ENCODE measurements around the gene PPP6R3.
"Not testable (repeated sequence)": the region's sequence is repeated elsewhere in the genome, so short reads cannot be mapped to it uniquely, and the experiment has no call there.

Gene PPP6R3

DNA sequence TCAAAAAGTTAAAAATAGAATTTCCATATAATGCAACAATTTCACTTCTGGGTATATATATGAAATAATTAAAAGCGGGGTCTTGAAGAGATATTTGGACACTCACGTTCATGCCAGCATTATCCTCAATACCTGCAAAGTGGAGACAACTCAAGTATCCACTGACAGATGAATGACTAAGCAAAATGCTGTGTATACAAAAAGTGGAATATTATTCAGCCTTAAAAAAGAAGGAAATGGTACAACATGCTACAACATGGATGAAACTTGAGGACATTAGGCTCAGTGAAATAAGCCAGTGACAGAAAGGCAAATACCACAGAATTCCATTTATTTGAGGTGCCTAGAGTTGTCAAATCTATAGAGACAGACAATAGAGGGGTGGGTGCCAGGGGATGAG, 161.3 kb downstream of the PPP6R3 start:
- no peak for DNase-seq

DNA sequence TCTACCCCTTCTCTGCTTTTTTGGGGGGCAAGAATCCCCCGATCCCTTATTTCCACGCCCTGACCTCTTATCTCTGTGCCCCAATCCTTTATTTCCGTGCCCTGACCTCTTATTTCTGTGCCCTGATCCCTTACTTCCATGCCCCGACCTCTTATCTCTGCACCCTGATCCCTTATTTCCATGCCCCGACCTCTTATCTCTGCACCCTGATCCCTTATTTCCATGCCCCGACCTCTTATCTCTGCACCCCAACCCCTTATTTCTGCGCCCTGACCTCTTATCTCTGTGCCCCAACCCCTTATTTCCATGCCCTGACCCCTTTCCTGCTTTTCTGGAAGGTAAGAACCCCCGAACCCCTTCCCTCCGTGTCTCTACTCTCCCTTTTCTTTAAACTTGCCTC, 163.2 kb downstream of the PPP6R3 start:
- not testable (repeated sequence) for DNase-seq

DNA sequence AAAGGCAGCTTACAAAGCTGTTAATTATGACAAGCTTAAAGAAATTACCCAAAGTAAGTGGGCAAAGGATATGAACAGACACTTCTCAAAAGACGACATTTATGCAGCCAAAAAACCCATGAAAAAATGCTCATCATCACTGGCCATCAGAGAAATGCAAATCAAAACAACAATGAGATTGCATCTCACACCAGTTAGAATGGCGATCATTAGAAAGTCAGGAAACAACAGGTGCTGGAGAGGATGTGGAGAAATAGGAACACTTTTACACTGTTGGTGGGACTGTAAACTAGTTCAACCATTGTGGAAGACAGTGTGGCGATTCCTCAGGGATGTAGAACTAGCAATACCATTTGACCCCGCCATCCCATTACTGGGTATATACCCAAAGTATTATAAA, 164.5 kb downstream of the PPP6R3 start:
- DNase-seq = not testable (repeated sequence)

DNA sequence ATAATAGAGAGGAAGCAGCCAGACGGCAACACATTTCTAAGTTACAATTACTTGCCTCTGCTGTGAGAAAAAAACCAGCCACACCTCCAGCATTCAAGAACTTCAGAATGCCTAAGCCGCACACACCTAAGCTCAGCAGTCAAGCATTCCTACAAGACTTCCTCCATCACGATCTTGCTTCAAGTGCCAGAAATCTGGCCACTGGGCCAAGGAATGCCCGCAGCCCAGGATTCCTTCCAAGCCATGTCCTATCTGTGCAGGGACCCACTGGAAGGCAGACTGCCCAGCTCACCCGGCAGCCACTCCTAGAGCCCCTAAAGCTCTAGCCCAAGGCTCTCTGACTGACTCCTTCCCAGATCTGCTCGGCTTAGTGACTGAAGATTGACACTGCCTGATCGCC, 165.7 kb downstream of the PPP6R3 start:
- DNase-seq = not testable (repeated sequence)

DNA sequence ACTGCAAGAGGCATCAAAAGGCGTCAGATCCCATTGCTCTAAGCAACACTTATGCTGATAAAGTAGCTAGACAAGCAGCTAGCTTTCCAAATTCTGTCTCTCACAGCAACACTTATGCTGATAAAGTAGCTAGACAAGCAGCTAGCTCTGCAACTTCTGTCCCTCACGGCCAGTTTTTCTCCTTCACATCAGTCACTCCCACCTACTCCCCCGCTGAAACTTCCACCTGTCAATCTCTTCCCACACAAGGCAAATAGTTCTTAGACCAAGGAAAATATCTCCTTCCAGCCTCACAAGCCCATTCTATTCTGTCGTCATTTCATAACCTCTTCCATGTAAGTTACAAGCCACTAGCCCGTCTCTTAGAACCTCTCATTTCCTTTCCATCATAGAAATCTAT, 168.3 kb downstream of the PPP6R3 start:
- not testable (repeated sequence) for DNase-seq

DNA sequence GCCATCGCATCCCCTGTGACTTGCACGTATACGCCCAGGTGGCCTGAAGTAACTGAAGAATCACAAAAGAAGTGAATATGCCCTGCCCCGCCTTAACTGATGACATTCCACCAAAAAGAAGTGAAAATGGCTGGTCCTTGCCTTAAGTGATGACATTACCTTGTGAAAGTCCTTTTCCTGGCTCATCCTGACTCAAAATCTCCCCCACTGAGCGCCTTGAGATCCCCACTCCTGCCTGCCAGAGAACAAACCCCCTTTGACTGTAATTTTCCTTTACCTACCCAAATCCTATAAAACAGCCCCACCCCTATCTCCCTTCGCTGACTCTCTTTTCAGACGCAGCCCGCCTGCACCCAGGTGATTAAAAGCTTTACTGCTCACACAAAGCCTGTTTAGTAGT, 171.8 kb downstream of the PPP6R3 start:
- not testable (repeated sequence) for DNase-seq

DNA sequence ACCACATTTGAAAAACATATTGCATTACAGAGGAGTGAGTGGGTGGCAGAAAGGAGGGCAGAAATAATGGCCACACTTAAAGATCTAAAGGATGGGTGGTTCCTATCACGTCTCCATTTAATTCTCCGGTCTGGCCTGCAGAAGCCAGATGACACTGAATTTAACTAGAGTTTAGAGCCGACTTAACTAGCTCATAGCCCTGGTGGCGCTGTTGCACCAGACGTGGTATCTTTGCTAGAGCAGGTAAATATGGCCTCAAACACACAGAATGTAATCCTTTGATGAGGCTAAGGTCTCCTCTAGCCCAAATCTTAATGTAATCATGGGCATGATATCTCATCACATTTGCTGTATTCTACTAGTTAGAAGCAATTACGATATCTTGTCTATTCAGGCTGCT, 172.2 kb downstream of the PPP6R3 start:
- DNase-seq = peak; percentile 52 to 68 (median 54)

DNA sequence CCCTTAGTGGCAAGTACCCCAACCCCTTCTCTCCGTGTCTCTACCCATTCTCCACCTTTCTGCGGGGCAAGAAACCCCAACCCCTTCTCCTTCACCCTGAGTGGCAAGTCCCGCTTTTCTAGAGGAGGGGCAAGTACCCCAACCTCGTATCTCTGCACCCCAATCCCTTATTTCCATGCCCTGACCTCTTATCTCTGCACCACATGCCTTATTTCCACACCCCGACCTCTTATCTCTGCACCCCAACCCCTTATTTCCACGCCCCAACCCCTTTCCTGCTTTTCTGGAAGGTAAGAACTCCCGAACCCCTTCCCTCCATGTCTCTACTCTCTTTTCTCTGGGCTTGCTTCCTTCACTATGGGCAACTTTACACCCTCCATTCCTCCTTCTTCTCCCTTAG, 174.1 kb downstream of the PPP6R3 start:
- not testable (repeated sequence) for DNase-seq

DNA sequence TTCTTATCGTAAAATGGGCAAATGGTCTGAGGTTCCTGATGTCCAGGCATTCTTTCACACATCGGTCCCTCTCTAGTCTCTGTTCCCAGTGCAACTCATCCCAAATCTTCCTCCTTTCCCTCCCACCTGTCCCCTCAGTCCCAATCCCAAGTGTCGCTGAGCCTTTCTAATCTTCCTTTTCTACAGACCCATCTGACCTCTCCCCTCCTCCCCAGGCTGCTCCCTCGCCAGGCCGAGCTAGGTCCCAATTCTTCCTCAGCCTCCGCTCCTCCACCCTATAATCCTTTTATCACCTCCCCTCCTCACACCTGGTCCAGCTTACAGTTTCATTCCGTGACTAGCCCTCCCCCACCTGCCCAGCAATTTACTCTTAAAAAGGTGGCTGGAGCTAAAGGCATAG, 174.6 kb downstream of the PPP6R3 start:
- DNase-seq = not testable (repeated sequence)

DNA sequence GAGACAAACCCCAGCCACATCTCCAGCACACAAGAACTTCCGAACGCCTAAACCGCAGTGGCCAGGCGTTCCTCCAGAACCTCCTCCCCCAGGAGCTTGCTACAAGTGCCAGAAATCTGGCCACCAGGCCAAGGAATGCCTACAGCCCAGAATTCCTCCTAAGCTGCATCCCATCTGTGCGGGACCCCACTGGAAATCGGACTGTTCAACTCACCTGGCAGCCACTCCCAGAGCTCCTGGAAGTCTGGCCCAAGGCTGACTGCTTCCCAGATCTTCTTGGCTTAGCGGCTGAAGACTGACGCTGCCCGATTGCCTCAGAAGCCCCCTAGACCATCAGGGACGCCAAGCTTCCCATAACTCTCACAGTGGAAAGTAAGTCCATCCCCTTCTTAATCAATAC, 175.3 kb downstream of the PPP6R3 start:
- DNase-seq = not testable (repeated sequence)

DNA sequence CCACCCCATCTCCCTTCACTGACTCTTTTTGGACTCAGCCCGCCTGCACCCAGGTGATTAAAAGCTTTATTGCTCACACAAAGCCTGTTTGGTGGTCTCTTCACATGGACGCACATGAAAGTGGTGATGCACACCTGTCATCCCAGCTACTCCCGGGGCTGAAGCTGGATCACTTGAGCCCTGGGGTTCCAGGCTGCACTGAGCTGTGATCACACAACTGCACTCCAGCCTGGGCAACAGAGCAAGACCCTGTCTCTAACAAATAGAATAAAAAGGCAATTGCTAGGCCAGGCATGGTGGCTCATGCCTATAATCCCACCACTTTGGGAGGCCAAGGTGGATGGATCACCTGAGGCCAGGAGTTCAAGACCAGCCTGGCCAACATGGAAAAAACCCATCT, 178.8 kb downstream of the PPP6R3 start:
- DNase-seq = not testable (repeated sequence)

DNA sequence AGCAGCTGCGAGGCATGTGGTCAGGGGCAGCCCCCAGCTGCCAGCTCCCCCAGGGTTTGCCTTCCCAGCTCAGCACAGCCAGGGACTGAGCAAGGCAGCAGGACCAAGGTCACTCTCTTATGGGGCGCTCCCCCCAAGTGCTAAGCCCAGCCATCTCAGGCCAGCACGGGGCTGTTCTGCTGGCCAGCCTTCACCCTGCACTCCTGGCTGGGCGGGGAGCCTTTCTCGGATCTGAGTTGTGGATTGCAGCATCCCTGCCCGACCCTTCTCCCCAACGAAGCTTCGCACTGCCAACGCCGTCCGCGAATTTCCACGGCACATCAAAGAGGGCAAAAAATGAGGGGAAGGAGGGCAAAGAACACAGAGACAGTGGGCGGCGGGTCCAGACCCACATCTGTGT, 181.3 kb downstream of the PPP6R3 start:
- no peak for DNase-seq

DNA sequence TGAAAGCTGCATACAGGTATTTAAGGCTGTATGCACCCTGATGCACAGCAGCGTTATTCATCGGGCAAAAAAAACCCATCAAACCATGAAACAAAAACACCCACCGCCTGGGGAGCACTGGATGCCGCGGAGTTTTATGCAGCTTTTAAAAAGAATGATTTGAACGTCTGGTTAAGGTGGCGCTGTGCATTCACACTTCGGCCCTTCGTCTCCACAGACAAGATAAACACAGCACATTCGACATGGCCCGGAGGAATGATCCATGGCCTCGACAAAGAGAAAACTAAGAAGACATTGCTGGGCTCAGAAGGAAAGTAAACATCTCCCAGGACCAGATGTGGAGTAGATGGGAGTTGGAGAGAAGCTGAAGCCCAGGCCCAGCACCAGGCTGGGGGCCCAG, 183.0 kb downstream of the PPP6R3 start:
- DNase-seq = no peak

DNA sequence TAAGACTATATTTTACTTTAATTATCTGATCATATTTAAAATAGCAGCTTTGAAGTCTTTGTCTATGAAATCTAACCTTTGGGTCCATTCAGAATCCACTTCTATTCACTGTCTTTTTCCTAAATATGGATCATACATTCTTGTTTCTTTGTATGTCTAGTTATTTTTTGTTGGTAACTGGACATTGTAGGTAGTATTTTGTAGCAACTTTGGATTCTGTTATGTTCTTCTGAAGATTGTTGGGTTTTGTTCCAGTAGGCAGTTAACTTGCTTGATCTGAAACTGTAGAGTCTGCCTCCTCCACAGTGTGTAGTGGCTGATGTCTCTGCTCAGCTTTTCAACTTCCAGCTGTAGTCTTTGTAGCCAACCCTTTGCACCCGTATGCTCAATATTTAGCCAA, 186.3 kb downstream of the PPP6R3 start:
- no peak for DNase-seq

DNA sequence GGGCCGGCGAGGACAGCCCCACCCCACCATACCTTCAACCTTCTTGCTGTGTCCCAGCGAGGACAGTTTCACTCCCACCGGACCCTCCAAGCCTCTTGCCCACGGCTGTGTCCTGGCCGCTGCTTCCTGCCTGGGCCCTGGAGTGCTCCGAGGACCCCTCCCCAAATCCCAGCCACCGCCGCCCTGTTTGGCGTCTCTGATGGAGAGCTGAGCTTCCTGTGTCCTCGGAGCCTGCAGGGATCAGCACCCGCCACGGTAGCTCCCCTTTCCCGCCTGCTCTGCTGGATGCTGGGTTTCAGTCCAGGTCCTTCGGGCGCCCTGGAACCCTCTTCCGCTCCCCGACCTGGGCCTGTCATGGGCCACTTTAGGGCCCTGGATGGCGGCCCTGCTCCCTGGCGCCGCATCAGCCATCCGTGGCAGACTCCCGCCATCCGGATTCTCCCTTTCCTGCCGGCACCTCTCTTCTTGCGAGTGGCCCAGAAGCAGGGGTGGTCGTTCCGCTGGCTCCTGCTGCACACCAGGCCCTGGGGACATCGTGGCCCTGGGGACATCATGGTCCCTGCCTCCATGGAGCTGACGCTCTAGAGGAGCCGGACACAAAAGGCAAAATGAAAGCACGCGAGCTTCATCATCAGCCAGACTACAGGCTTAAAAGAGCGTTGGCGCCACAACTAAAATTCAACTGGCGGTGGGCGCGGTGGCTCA, 189.5 kb downstream of the PPP6R3 start:
- no peak for DNase-seq

DNA sequence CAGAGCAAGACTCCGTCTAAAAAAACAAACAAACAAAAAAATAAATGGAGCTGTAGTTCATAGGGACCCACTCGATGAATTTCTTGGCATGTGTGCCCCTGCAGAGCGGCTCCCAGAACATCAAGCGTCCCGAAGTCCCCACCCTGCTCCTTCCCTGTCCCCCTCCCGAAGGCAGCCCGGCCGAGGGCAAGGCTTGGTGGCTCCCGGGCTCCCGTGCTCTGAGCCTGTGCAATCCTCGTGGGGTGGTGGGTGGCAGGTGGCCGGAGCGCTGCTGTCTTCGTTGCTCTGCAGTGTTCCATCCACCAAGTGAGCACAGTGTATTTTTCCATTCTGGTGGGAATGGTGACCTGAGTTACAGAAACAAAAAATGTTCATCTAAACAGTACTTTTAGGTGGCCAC, 190.2 kb downstream of the PPP6R3 start:
- no peak for DNase-seq

DNA sequence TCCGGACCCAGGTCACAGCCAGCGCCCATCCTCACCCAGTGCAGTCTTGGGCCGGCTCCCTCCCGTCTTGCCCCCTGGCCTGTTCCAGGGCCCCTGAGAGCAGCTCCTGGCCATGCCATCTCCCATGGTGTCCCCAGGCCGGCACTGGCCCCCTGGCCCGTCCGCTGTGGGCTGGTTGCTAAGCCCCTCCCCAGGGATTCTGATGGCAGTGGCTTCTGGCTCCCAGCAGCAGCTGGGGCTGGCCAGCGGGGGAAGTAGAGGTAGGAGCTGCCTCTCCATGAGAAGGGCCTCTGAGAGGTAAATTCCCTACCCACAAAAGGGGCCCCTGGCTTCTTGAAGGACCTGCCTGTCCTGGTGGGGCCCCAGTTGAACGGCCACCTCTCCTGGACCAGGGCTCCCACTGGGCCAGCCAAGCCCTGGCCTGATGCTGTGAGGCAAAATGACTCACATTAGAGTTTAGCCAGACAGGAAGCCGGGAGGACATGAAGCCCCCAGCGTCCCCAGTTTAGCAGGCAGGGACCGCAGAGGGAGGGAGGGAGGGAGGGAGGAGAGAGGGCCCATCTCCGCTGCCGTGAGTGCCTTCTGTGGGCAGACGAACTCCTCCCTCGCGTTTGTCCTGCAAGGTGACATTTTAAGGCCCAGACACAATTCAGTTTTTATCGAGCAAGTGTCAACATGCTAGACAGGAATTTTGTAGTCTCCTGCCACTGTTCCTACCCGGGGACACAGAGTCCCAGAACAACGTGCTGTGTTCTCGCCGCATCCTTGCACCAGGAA, 190.8 kb downstream of the PPP6R3 start:
- no peak for DNase-seq

DNA sequence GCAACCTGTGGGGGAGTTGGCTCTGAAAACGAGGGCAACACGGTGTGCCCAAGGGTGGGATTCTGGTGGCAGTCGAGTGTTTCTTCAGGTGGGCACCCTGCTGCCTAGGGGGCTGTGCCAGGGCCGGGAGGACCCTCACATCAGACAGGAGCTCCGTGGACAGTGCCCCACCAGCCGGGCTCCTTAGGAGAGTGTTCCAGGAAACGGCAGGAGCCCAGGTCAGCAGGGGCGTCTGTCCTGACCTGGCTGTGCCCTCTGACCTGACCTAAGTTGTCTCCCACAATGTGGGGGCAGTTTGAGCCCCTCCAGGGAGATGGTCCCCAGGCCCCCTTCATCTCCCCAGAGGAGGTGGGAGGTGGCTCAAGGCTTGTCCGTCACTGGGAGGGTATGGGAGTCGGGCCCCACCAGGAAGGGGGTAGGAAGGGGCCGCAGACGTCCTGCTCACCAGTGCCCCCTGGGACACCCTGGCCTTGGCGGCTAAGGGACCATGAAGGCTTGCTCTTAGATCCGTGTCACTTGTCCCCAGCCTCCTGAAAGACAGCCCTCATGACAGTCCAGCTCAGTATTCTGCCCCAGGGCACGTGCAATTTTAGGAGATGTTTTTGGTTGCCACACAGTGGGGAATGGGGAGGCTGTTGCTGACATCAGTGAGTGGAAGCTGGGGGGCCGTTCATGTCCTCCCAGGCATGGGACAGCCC, 191.6 kb downstream of the PPP6R3 start:
- DNase-seq = no peak

DNA sequence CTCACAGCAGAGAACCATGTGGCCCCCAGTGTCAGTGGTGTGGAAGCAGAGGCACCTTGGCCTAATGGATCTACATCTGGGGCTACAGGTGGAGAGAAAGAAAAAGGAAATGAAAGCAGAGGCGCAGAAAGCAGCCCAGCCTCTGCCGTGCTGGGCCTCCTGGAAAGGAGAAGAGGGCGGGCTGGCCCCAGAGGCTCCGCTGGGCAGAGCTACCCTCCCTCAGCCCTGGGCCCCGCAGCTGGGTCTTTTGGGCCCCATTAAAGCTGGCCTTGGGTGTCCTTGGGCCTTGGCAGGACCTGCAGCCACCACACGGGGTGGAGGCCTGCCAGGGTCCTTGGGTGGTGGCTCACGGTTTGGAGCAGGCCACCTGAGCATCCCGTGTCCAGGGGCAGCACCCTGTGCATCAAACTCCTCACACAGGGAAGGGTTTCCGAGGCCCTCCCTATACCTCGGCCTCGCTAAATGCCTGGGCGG, 192.2 kb downstream of the PPP6R3 start:
- DNase-seq = no peak

DNA sequence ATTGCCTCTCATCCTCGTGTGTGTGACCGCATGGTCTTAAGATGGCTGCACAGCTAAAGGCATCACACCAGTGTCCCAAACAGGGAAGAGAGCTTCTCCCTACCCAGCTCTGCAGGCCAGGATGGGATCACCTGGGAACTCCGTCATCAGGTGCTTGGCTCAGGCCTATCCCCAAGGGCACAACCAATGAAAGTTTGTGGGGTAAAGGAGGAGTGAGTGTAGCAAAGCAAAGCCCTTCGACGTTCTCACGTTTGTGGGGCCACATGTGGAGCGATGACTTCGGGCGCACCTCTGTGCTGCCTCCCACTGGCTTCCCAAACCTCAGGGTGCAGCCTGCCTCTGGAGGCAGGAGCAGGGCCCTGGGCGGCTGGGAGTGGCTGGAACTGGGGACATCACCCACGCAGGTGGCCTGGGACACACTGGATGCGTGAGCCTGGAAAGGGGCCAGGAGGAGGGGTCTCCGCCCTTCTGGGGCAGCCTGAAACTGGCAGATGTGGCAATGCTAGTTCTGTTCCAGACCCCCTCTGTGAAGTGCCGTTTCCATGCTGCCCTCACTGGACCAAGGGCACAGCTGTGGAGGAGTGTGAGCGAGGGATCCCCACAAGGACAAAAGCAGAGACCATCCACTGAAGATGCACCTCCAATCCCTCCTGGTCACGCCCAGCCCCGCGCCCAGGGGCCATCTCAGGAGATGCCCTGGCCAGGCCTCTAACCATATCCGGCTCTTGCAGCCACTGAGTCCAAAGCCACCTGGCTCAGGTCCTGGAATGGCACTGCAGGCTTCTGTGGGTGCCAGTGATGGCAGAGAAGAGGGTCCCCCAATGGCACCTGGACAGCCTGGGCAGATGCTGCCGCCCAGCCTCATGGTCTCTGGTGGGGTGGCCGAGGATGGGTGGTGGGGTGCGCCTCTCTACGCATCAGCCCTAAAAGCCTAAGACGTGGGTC, 193.2 kb downstream of the PPP6R3 start:
- DNase-seq = no peak

DNA sequence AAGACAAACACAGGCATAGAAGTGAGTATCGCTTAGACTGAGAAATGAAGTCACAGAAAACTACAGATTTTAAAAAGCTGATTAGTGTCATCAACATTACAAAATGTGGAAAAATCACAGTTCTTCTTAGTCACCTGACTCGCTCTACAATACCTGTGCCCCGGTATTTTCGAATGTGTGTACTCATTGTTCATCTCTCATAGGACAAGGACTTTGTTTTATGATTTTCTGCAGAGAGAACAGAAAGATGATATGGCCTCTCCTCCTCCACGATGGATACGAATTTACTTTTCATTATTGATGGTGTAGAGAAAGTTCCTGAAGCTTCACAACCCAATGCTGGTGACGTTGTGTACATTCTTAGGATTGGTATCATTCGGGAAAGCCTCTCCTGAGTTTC, 194.4 kb downstream of the PPP6R3 start:
- DNase-seq = no peak

DNA sequence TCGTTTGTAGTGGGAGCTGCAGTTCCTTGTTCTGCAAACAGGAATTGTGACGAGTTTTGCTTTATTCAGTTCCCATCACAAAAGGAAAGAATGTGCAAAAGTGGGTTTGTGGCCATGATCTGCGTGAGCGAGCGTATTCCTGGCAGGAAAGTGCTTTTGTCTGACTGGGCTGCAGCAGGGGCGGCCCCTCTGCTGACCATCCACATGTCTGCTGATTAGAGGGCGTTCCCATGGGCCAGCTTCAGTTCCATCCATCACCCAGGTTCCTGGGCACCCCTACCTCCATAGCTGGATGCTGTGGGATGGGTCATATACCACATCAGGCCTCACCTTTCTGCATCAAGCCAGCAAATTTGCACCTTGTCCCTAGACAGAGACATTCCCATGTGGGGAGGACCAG, 194.9 kb downstream of the PPP6R3 start:
- no peak for DNase-seq

DNA sequence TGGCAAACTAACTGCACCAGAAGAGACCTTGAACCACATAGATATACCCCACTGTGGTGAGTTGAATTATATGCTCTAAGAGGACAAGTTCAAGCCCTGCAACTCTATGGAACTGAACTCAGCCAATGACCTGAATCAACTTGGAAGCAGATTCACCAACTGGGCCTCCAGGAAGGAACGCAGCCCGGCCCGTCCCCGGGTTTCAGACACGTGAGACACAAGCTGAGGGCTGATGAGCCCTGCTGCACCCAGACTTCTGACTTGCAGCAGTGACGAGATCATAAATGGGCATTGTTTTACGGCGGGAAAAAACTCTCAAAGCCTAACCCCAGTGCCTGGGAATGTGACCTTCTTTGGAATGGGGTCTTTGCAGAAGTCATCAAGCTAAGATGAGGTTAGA, 195.3 kb downstream of the PPP6R3 start:
- no peak for DNase-seq
